Measurements from ENCODE around the gene NXPH3. TPM values are rescaled to one million over a fixed set of nuclear protein-coding genes. Genes with fewer than 3 reads are reported as not detected.

Gene NXPH3
- total RNA-seq, 2 experiments from 2014 or later, result not detected

GRCh38 chr17:49616086-49616485 is 40.4 kb downstream of the NXPH3 start:
- Mint-ChIP-seq H3K27ac (no peak overlapping the region), H3K4me1 (peaks cover 27% of the 10 kb centered on the region), H3K4me3 (no peak overlapping the region), H3K36me3 (ENCODE audit: low read depth) (peaks cover 40% of the 10 kb centered on the region), H3K27me3 (no peaks in the 10 kb centered on the region), H3K9me3 (no peaks in the 10 kb centered on the region)
- no peak for DNase-seq
- POLR2A ChIA-PET, result no interaction called here
- CTCF ChIA-PET, result interaction anchor here (1.2 kb wide), 1 partner anchor 79 kb away, joined by 3 read pairs; no protein-coding TSS in a partner anchor

DNA sequence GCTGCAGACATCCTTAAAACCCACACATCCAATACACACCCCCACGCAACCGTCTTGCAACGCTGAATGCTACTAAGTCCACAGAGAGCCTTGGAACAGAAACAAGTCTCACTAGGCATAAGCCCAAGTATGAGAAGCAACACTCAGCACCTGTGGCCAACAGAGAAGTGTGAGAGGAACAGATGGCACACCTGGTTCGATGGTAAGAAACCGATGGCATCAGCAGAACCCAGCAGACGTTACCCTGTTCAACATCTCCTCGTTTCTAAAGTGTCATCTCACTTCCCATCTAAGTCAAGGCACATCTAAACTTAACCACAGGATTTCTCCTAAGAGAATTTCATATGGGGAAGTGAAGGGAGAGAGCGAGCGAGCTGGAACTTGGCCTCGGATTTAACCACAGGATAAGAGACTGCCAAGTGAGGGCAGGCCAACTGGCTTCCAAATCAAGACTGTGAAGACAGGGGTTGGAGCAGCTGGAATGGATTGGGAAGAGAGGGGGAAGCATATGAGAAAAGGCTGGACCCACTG is 41.0 kb downstream of the NXPH3 start:
- no peak overlapping the region for H3K27ac Mint-ChIP-seq
- CTCF ChIA-PET, result interaction anchor here (1.2 kb wide), 1 partner anchor 79 kb away, joined by 3 read pairs; no protein-coding TSS in a partner anchor
- H3K36me3 Mint-ChIP-seq (ENCODE audit: low read depth), result peaks cover 42% of the 10 kb centered on the region

DNA sequence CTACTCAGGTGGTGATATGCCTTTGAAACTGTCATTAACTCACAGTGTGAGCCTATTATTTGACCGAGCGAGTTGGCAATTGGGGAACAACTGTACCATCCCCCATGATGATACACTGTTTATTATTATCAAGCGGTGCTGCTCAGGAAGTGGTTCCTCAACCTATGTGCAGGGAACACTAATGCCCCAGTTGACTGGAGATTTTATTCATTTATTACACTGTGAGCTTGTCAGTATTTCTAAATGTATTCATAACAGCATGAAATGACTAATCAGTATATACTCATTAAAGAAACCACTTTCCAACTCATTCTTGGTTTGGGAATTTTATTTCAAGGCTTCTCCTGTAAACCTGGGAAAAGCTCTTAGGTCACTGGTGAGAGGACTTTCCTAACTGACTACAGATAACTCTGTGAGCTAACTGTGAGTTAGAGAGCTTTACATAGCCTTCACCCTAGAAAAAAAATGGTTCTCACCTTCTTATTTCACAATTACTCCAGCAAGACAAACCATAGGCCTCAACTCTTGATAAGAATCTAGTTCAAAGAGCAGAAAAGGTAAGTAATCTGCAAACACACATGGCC is 42.4 kb downstream of the NXPH3 start:
- DNase-seq, result no peak
- H3K36me3 Mint-ChIP-seq (ENCODE audit: low read depth), result peaks cover 52% of the 10 kb centered on the region
- H3K27me3 Mint-ChIP-seq, result no peaks in the 10 kb centered on the region
- H3K4me1 Mint-ChIP-seq, result peaks cover 38% of the 10 kb centered on the region
- no peaks in the 10 kb centered on the region for H3K9me3 Mint-ChIP-seq
- POLR2A ChIA-PET, result interaction anchor here (0.8 kb wide), 1 partner anchor 20 kb away, joined by 4 read pairs; no protein-coding TSS in a partner anchor
- CTCF ChIA-PET, result interaction anchor here (0.7 to 0.8 kb wide), 2 partner anchors 29 to 78 kb away, joined by 3 to 4 read pairs; no protein-coding TSS in a partner anchor
- peak overlapping the region; percentile 12 for H3K27ac Mint-ChIP-seq
- no peak overlapping the region for H3K4me3 Mint-ChIP-seq

More for the DNA sequence above, 41.0 kb downstream of the NXPH3 start:
- H3K4me1 Mint-ChIP-seq, result peaks cover 28% of the 10 kb centered on the region
- H3K4me3 Mint-ChIP-seq, result no peak overlapping the region
- H3K9me3 Mint-ChIP-seq, result no peaks in the 10 kb centered on the region
- POLR2A ChIA-PET, result no interaction called here
- no peaks in the 10 kb centered on the region for H3K27me3 Mint-ChIP-seq
- DNase-seq, result no peak

- CTCF ChIA-PET, result interaction anchor here (0.6 kb wide), 1 partner anchor 45 kb away, joined by 3 read pairs; no protein-coding TSS in a partner anchor
- Mint-ChIP-seq H3K27me3 (no peaks in the 10 kb centered on the region), H3K36me3 (ENCODE audit: low read depth) (peaks cover 40% of the 10 kb centered on the region), H3K4me3 (no peak overlapping the region), H3K9me3 (no peaks in the 10 kb centered on the region), H3K4me1 (peaks cover 40% of the 10 kb centered on the region), H3K27ac (no peak overlapping the region)
- POLR2A ChIA-PET, result no interaction called here
- DNase-seq, result no peak
These were observed 45.7 kb downstream of the NXPH3 start for GRCh38 chr17:49621420-49621819.

GRCh38 chr17:49621946-49622529 is 46.4 kb downstream of the NXPH3 start:
- Mint-ChIP-seq H3K27ac (no peak overlapping the region), H3K27me3 (no peaks in the 10 kb centered on the region), H3K9me3 (no peaks in the 10 kb centered on the region), H3K36me3 (ENCODE audit: low read depth) (peaks cover 34% of the 10 kb centered on the region), H3K4me1 (peaks cover 35% of the 10 kb centered on the region), H3K4me3 (no peak overlapping the region)
- POLR2A ChIA-PET, result no interaction called here
- CTCF ChIA-PET, result no interaction called here
- no peak for DNase-seq

GRCh38 chr17:49624896-49625295 is 49.2 kb downstream of the NXPH3 start:
- Mint-ChIP-seq H3K4me3 (no peak overlapping the region), H3K4me1 (peaks cover 17% of the 10 kb centered on the region), H3K27ac (no peak overlapping the region), H3K36me3 (ENCODE audit: low read depth) (peaks cover 19% of the 10 kb centered on the region), H3K27me3 (no peaks in the 10 kb centered on the region), H3K9me3 (no peaks in the 10 kb centered on the region)
- no peak for DNase-seq
- ChIA-PET CTCF (no interaction called here), POLR2A (no interaction called here)

DNA sequence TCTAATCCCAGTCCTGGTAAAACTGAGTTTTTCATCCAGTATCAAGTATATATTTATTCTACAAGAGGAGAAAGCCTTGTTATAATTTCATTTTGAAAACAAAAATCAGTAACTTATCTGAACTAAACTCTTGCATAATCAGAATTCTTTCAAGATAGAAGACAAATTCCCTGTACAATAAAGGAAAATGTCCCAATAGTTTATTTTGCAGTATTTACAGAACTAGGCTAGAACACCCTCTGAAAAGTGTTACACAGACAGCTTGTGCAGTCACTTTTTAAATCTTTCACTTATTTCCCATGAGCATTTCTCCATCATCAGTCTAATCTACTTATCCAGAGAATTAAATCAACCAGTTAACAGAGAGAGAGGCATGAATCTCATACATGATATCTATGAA is 53.8 kb downstream of the NXPH3 start:
- H3K27me3 Mint-ChIP-seq, result no peaks in the 10 kb centered on the region
- CTCF ChIA-PET, result no interaction called here
- no peak for DNase-seq
- no peaks in the 10 kb centered on the region for H3K9me3 Mint-ChIP-seq
- no peak overlapping the region for H3K27ac Mint-ChIP-seq
- POLR2A ChIA-PET, result no interaction called here
- H3K36me3 Mint-ChIP-seq (ENCODE audit: low read depth), result no peaks in the 10 kb centered on the region
- no peak overlapping the region for H3K4me3 Mint-ChIP-seq
- peaks cover 4% of the 10 kb centered on the region for H3K4me1 Mint-ChIP-seq

- ChIA-PET CTCF (no interaction called here), POLR2A (no interaction called here)
- H3K36me3 Mint-ChIP-seq (ENCODE audit: low read depth), result no peaks in the 10 kb centered on the region
- peaks cover 4% of the 10 kb centered on the region for H3K4me1 Mint-ChIP-seq
- H3K27ac Mint-ChIP-seq, result no peak overlapping the region
- no peak overlapping the region for H3K4me3 Mint-ChIP-seq
- DNase-seq, result no peak
- H3K9me3 Mint-ChIP-seq, result no peaks in the 10 kb centered on the region
- H3K27me3 Mint-ChIP-seq, result no peaks in the 10 kb centered on the region
These were observed 54.6 kb downstream of the NXPH3 start for GRCh38 chr17:49630113-49630900.

GRCh38 chr17:49631496-49631895 is 55.8 kb downstream of the NXPH3 start:
- H3K9me3 Mint-ChIP-seq, result no peaks in the 10 kb centered on the region
- POLR2A ChIA-PET, result interaction anchor here (0.6 kb wide), 1 partner anchor 204 kb away, joined by 4 read pairs; no protein-coding TSS in a partner anchor
- DNase-seq, result no peak
- no peaks in the 10 kb centered on the region for H3K27me3 Mint-ChIP-seq
- H3K4me1 Mint-ChIP-seq, result peaks cover 4% of the 10 kb centered on the region
- no peak overlapping the region for H3K4me3 Mint-ChIP-seq
- CTCF ChIA-PET, result no interaction called here
- no peak overlapping the region for H3K27ac Mint-ChIP-seq
- H3K36me3 Mint-ChIP-seq (ENCODE audit: low read depth), result no peaks in the 10 kb centered on the region

Other genes starting within 250 kb of the NXPH3 start
- gene ZNF652, start 213.6 kb upstream of the NXPH3 start, total RNA-seq, result 10 to 100 TPM; 37.7 to 42.6 TPM
- 100 to 1,000 TPM; 103 to 105 TPM for gene PHB1, start 161.0 kb upstream of the NXPH3 start, total RNA-seq
- gene NGFR, start 80.6 kb upstream of the NXPH3 start, total RNA-seq, result under 1 TPM; 0.33 to 0.58 TPM
- gene SPOP, start 102.2 kb downstream of the NXPH3 start, total RNA-seq, result 10 to 100 TPM; 52.2 to 57.8 TPM
- gene SLC35B1, start 132.1 kb downstream of the NXPH3 start, total RNA-seq, result 10 to 100 TPM; 50.4 TPM
- 10 to 100 TPM; 61.0 to 62.0 TPM for gene FAM117A, start 188.3 kb downstream of the NXPH3 start, total RNA-seq
- 10 to 100 TPM; 79.8 to 80.2 TPM for gene KAT7, start 212.8 kb downstream of the NXPH3 start, total RNA-seq

All from activated CD4-positive, alpha-beta memory T cell treated with anti-CD3 and anti-CD28 coated beads, Interleukin-2, amount 10 ng/mL, durations not matched to agents 7 days and 5 days (primary cell).